HG03039 (cell line): ENCODE measurements around the gene DNMBP.
A peak's percentile ranks its signal among the peaks of the same experiment; 100 is the strongest.
"Not testable (repeated sequence)": the region's sequence is repeated elsewhere in the genome, so short reads cannot be mapped to it uniquely, and the experiment has no call there.

Experiments used
- ATAC-seq: cut with Tn5 transposase; IDR thresholded peaks from one replicate; pipeline ENCODE4 v1.9.1; 2021; ENCODE audit warnings: mild to moderate bottlenecking, moderate library complexity; ENCODE audit not compliant: unreplicated experiment

Gene DNMBP

GRCh38 chr10:99953510-99953909 lies 56.2 kb downstream of the DNMBP start:
- not testable (repeated sequence) for ATAC-seq

GRCh38 chr10:99952799-99953198 lies 56.9 kb downstream of the DNMBP start:
- no peak for ATAC-seq

- ATAC-seq, result not testable (repeated sequence)
Measured at GRCh38 chr10:99946051-99946450, 63.7 kb downstream of the DNMBP start.

- no peak for ATAC-seq
Measured at GRCh38 chr10:99945263-99945662, 64.5 kb downstream of the DNMBP start.

- ATAC-seq, result no peak
Measured at GRCh38 chr10:99944860-99945259, 64.9 kb downstream of the DNMBP start.

- ATAC-seq, result no peak
Measured at GRCh38 chr10:99943908-99944307, 65.8 kb downstream of the DNMBP start.

- no peak for ATAC-seq
Measured at GRCh38 chr10:99941942-99942820, 67.6 kb downstream of the DNMBP start.

- ATAC-seq, result peak; percentile 84
Measured at GRCh38 chr10:99938563-99938962, 71.2 kb downstream of the DNMBP start.

GRCh38 chr10:99937630-99938029 lies 72.1 kb downstream of the DNMBP start:
- ATAC-seq, result no peak

GRCh38 chr10:99932203-99932957 lies 77.4 kb downstream of the DNMBP start:
- not testable (repeated sequence) for ATAC-seq

GRCh38 chr10:99930731-99931550 lies 78.8 kb downstream of the DNMBP start:
- ATAC-seq, result no peak

GRCh38 chr10:99929360-99929759 lies 80.4 kb downstream of the DNMBP start:
- no peak for ATAC-seq

- no peak for ATAC-seq
Measured at GRCh38 chr10:99927721-99928280, 81.9 kb downstream of the DNMBP start.

- ATAC-seq, result no peak
Measured at GRCh38 chr10:99926925-99927720, 82.6 kb downstream of the DNMBP start.

GRCh38 chr10:99924451-99925255 lies 85.1 kb downstream of the DNMBP start:
- ATAC-seq, result no peak

GRCh38 chr10:99921948-99922347 lies 87.8 kb downstream of the DNMBP start:
- no peak for ATAC-seq

GRCh38 chr10:99920901-99921300 lies 88.8 kb downstream of the DNMBP start:
- no peak for ATAC-seq

- no peak for ATAC-seq
Measured at GRCh38 chr10:99920486-99920885, 89.3 kb downstream of the DNMBP start.
